ENCODE data around the gene MCF2L.

The MCF2L gene

DNA sequence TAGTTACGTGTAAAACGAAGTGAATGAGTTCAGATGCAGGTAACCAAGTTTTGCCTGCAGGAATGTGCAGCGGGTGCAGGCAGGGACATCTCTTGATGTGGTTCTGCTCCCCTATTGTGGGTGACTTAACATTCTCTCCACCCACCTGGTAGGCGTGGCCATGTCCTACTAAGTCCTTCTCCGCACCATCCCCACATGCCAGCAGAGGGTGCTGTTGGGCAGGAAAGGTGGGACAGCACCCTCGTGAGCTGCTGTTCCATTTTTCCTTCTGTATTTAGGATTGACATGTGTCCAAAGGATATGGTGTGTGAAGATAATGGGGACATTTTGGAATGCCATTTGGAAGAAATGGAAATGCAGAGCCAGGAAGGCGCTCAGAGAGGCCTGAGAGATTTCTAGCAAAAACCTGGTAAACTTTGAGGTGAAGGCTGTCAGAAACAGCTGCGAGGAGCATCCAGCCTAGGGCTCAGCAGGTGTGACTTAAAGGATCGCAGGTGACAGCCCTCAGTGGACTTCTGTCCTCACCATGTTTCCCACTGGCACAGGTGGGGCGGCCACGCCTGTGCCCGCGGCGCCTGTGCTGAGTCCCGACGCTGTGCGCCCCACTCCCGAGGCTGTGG lies 26.2 kb upstream of the MCF2L start:
- peak overlapping the region; percentile 52 for H3K4me3 ChIP-seq (ENCODE audit: low read depth, low read length)
- peak; percentile 61 for DNase-seq (ENCODE audit: low read depth, low spot score)
- ChIA-PET CTCF (interaction anchor here (0.6 to 3.2 kb wide), 26 partner anchors 8 to 620 kb away, joined by 3 to 26 read pairs (median 4); partner anchors contain the start of gene ADPRHL1), POLR2A (no interaction called here)
- TF ChIP-seq, protein P1, sequence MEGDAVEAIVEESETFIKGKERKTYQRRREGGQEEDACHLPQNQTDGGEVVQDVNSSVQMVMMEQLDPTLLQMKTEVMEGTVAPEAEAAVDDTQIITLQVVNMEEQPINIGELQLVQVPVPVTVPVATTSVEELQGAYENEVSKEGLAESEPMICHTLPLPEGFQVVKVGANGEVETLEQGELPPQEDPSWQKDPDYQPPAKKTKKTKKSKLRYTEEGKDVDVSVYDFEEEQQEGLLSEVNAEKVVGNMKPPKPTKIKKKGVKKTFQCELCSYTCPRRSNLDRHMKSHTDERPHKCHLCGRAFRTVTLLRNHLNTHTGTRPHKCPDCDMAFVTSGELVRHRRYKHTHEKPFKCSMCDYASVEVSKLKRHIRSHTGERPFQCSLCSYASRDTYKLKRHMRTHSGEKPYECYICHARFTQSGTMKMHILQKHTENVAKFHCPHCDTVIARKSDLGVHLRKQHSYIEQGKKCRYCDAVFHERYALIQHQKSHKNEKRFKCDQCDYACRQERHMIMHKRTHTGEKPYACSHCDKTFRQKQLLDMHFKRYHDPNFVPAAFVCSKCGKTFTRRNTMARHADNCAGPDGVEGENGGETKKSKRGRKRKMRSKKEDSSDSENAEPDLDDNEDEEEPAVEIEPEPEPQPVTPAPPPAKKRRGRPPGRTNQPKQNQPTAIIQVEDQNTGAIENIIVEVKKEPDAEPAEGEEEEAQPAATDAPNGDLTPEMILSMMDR (IDR thresholded peaks at IDR 0.05; ENCODE audit: insufficient read depth, low read length, missing control alignments), result peak; percentile 97

GRCh38 chr13:112943309-112944125 lies 25.5 kb upstream of the MCF2L start:
- TF ChIP-seq, protein P1 (IDR thresholded peaks at IDR 0.05; ENCODE audit: insufficient read depth, low read length, missing control alignments), result no peak
- ChIA-PET POLR2A (no interaction called here), CTCF (interaction anchor here (0.6 to 3.2 kb wide), 30 partner anchors 7 to 619 kb away, joined by 3 to 26 read pairs (median 4); partner anchors contain the start of gene ADPRHL1)
- H3K4me3 ChIP-seq (ENCODE audit: low read depth, low read length), result peak overlapping the region; percentile 52
- no peak for DNase-seq (ENCODE audit: low read depth, low spot score)

- DNase-seq (ENCODE audit: low read depth, low spot score), result no peak
- TF ChIP-seq, protein P1 (IDR thresholded peaks at IDR 0.05; ENCODE audit: insufficient read depth, low read length, missing control alignments), result no peak
- CTCF ChIA-PET, result no interaction called here
- POLR2A ChIA-PET, result no interaction called here
- H3K4me3 ChIP-seq (ENCODE audit: low read depth, low read length), result no peak overlapping the region
Observed at GRCh38 chr13:112947796-112948195, 21.2 kb upstream of the MCF2L start.

DNA sequence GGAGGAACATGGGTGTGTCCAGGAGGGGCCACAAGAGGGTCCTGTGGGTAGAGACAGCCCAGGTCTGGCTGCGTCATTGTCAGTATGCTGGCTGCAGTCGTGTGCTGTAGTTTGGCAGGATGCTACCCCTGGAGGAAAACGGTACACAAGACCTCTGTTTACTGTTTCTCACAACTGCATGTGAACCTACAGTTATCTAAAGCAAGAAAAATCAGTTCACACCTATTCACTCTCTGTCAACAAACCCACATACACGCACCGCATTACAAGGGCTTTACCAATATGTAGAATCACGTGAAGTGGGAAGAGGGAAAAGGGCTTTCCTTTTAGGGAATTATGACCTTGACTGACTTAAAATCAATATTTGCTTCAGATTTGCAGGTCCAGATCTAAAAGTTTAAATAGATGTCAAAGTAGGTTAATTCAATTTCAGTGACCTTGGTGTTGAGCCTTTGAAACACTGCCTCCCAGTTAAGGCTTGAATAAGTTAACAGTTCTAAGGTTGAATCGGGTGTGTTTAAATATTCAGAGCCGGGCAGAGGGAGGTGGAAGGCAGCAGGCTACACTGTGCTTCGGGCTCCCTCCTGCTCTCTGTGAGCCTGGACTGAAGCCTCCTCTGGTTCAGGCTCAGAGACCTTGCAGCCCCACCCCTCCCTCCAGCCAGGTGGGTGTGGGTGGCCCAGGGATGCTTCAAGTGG lies 17.2 kb upstream of the MCF2L start:
- no peak overlapping the region for H3K4me3 ChIP-seq (ENCODE audit: low read depth, low read length)
- ChIA-PET POLR2A (no interaction called here), CTCF (interaction anchor here (1.2 to 2.7 kb wide), 3 partner anchors 9 to 77 kb away, joined by 3 to 12 read pairs (median 3); no protein-coding TSS in a partner anchor)
- TF ChIP-seq, protein P1 (IDR thresholded peaks at IDR 0.05; ENCODE audit: insufficient read depth, low read length, missing control alignments), result no peak
- no peak for DNase-seq (ENCODE audit: low read depth, low spot score)

DNA sequence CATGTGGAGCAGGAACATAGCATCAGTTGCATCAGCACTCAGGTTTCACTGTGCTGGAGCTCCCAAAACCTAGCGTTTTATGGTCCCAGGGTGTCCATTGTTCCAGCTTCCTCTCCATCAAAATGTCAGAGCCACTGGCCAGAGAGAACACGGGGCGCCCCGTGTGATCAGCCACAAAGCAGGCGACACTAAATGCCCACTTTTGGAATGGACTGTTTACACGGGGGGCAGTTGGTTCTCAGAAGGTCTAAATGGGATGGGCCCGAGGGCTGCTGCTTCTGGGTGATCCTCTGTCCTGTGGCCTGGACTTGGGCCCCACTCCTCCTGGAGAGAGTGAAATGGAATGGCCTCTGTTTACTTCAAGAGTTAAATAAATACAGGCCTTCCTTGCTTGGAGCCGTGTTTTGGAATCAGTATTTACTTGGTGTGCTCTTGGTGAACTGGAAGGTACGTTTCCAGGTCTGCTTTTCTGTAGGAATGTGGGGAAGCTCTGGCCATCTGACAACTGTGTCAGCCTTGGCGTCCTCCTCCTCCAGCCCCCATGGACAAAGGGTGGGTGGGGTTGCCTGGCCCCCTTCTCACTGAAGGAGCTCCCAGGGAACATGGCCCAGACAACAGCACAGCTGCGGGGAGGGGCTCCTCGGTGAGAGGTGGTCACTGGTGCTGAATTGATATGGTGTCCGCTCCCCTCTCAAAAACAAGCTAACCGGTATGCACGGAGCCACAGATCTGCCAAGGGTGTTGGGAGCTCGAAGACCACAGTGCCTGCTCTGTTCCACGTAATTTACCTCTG lies 16.1 kb upstream of the MCF2L start:
- DNase-seq (ENCODE audit: low read depth, low spot score), result no peak
- ChIA-PET POLR2A (no interaction called here), CTCF (interaction anchor here (2.7 kb wide), 1 partner anchor 10 kb away, joined by 12 read pairs; no protein-coding TSS in a partner anchor)
- TF ChIP-seq, protein P1 (IDR thresholded peaks at IDR 0.05; ENCODE audit: insufficient read depth, low read length, missing control alignments), result no peak
- H3K4me3 ChIP-seq (ENCODE audit: low read depth, low read length), result no peak overlapping the region
